Left forelimb (tissue), 1 donor: ENCODE measurements around the gene DGKI.

Source experiments
- DNase-seq: peaks from one replicate; pipeline ENCODE4 v3.0.0-alpha.2; 2018; ENCODE audit warnings: low spot score

Gene DGKI

GRCh38 chr7:137652721-137653120 lies 194.1 kb downstream of the DGKI start:
- DNase-seq, result no peak

- DNase-seq, result no peak
Observed at GRCh38 chr7:137647905-137648565, 198.7 kb downstream of the DGKI start.

GRCh38 chr7:137642472-137642871 lies 204.3 kb downstream of the DGKI start:
- no peak for DNase-seq

GRCh38 chr7:137642031-137642430 lies 204.7 kb downstream of the DGKI start:
- no peak for DNase-seq

- no peak for DNase-seq
Observed at GRCh38 chr7:137636376-137636775, 210.4 kb downstream of the DGKI start.

- no peak for DNase-seq
Observed at GRCh38 chr7:137635874-137636273, 210.9 kb downstream of the DGKI start.

GRCh38 chr7:137635132-137635531 lies 211.6 kb downstream of the DGKI start:
- DNase-seq, result no peak

- DNase-seq, result no peak
Observed at GRCh38 chr7:137634356-137634755, 212.4 kb downstream of the DGKI start.

- DNase-seq, result no peak
Observed at GRCh38 chr7:137633133-137633532, 213.6 kb downstream of the DGKI start.

- DNase-seq, result no peak
Observed at GRCh38 chr7:137628216-137628615, 218.6 kb downstream of the DGKI start.

GRCh38 chr7:137626469-137627067 lies 220.2 kb downstream of the DGKI start:
- no peak for DNase-seq

- DNase-seq, result no peak
Observed at GRCh38 chr7:137625197-137625596, 221.6 kb downstream of the DGKI start.

- DNase-seq, result no peak
Observed at GRCh38 chr7:137619181-137619580, 227.6 kb downstream of the DGKI start.

GRCh38 chr7:137618748-137619147 lies 228.0 kb downstream of the DGKI start:
- no peak for DNase-seq

- no peak for DNase-seq
Observed at GRCh38 chr7:137613006-137613525, 233.7 kb downstream of the DGKI start.

GRCh38 chr7:137611606-137612005 lies 235.2 kb downstream of the DGKI start:
- DNase-seq, result no peak

GRCh38 chr7:137609500-137609899 lies 237.3 kb downstream of the DGKI start:
- DNase-seq, result no peak

GRCh38 chr7:137606061-137606674 lies 240.6 kb downstream of the DGKI start:
- no peak for DNase-seq

GRCh38 chr7:137603043-137603442 lies 243.7 kb downstream of the DGKI start:
- no peak for DNase-seq

GRCh38 chr7:137601642-137602041 lies 245.1 kb downstream of the DGKI start:
- no peak for DNase-seq

- no peak for DNase-seq
Observed at GRCh38 chr7:137597856-137598255, 248.9 kb downstream of the DGKI start.

- no peak for DNase-seq
Observed at GRCh38 chr7:137593115-137593711, 253.6 kb downstream of the DGKI start.
